Measurements from ENCODE around the gene FAT3.

Gene FAT3

GRCh38 chr11:92192141-92192540, 32.5 kb upstream of the FAT3 start:
- Mint-ChIP-seq H3K4me1 (no peaks in the 10 kb centered on the region), H3K4me3 (no peak overlapping the region), H3K36me3 (ENCODE audit: low read depth) (no peaks in the 10 kb centered on the region), H3K9me3 (no peaks in the 10 kb centered on the region), H3K27me3 (ENCODE audit: low read depth, poor library complexity) (no peaks in the 10 kb centered on the region), H3K27ac (peak overlapping the region; percentile 5)
- DNase-seq, result no peak
- no peak for TF ChIP-seq CTCF (IDR thresholded peaks at IDR 0.05)

GRCh38 chr11:92198268-92198667, 26.4 kb upstream of the FAT3 start:
- H3K27me3 Mint-ChIP-seq (ENCODE audit: low read depth, poor library complexity), result peaks cover 12% of the 10 kb centered on the region
- no peak overlapping the region for H3K4me3 Mint-ChIP-seq
- no peak for DNase-seq
- no peaks in the 10 kb centered on the region for H3K36me3 Mint-ChIP-seq (ENCODE audit: low read depth)
- H3K4me1 Mint-ChIP-seq, result no peaks in the 10 kb centered on the region
- TF ChIP-seq CTCF (IDR thresholded peaks at IDR 0.05), result no peak
- no peak overlapping the region for H3K27ac Mint-ChIP-seq
- peaks cover 6% of the 10 kb centered on the region for H3K9me3 Mint-ChIP-seq

GRCh38 chr11:92199991-92200390, 24.6 kb upstream of the FAT3 start:
- peaks cover 6% of the 10 kb centered on the region for H3K9me3 Mint-ChIP-seq
- peaks cover 12% of the 10 kb centered on the region for H3K27me3 Mint-ChIP-seq (ENCODE audit: low read depth, poor library complexity)
- no peaks in the 10 kb centered on the region for H3K36me3 Mint-ChIP-seq (ENCODE audit: low read depth)
- TF ChIP-seq CTCF (IDR thresholded peaks at IDR 0.05), result no peak
- no peak overlapping the region for H3K27ac Mint-ChIP-seq
- H3K4me1 Mint-ChIP-seq, result no peaks in the 10 kb centered on the region
- no peak overlapping the region for H3K4me3 Mint-ChIP-seq
- no peak for DNase-seq

GRCh38 chr11:92204731-92205130, 19.9 kb upstream of the FAT3 start:
- Mint-ChIP-seq H3K4me3 (no peak overlapping the region), H3K27me3 (ENCODE audit: low read depth, poor library complexity) (peaks cover 8% of the 10 kb centered on the region), H3K4me1 (peaks cover 6% of the 10 kb centered on the region), H3K27ac (no peak overlapping the region), H3K36me3 (ENCODE audit: low read depth) (no peaks in the 10 kb centered on the region), H3K9me3 (peaks cover 9% of the 10 kb centered on the region)
- no peak for DNase-seq
- TF ChIP-seq CTCF (IDR thresholded peaks at IDR 0.05), result no peak

- Mint-ChIP-seq H3K27me3 (ENCODE audit: low read depth, poor library complexity) (peaks cover 7% of the 10 kb centered on the region), H3K36me3 (ENCODE audit: low read depth) (no peaks in the 10 kb centered on the region), H3K27ac (no peak overlapping the region), H3K9me3 (peaks cover 6% of the 10 kb centered on the region), H3K4me3 (no peak overlapping the region), H3K4me1 (peaks cover 23% of the 10 kb centered on the region)
- DNase-seq, result no peak
- TF ChIP-seq CTCF (IDR thresholded peaks at IDR 0.05), result no peak
Observed at GRCh38 chr11:92206441-92206840, 18.2 kb upstream of the FAT3 start.

- no peaks in the 10 kb centered on the region for H3K36me3 Mint-ChIP-seq (ENCODE audit: low read depth)
- peak; percentile 30 for TF ChIP-seq CTCF (IDR thresholded peaks at IDR 0.05)
- peak; percentile 23 for DNase-seq
- peaks cover 37% of the 10 kb centered on the region for H3K4me1 Mint-ChIP-seq
- no peak overlapping the region for H3K4me3 Mint-ChIP-seq
- H3K9me3 Mint-ChIP-seq, result no peaks in the 10 kb centered on the region
- H3K27ac Mint-ChIP-seq, result no peak overlapping the region
- peaks cover 3% of the 10 kb centered on the region for H3K27me3 Mint-ChIP-seq (ENCODE audit: low read depth, poor library complexity)
Observed at GRCh38 chr11:92211576-92212167, 12.9 kb upstream of the FAT3 start.
